ENCODE results near the gene PGGT1B. TPM values are rescaled to one million over a fixed set of nuclear protein-coding genes. Genes with fewer than 3 reads are reported as not detected.
A peak's percentile ranks its signal among the peaks of the same experiment; 100 is the strongest.

PGGT1B gene
- total and polyA plus RNA-seq, 7 donors = 5.4 to 18.3 (median 11.4) TPM

DNA sequence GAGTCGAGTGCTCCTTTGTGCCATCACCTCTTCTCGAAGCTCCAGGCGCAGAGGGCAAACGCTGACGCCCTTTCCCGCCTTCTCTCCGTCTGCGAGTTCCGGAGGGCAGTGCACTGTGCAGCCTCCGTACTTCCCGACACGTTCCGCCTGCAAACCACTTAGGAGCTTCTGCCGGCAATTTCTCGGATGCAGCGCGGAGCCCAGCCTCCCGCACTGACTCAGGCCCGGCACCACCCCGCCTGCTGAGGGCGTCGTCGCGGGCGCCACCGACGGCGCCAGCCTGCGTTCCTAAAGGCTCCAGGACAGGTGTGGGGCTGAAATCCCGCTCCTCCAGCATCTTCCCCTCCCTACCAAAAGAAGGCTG lies 83.7 kb downstream of the PGGT1B start:
- peak overlapping the region in 1 of 4 donors; percentile 68 for H3K27ac ChIP-seq

DNA sequence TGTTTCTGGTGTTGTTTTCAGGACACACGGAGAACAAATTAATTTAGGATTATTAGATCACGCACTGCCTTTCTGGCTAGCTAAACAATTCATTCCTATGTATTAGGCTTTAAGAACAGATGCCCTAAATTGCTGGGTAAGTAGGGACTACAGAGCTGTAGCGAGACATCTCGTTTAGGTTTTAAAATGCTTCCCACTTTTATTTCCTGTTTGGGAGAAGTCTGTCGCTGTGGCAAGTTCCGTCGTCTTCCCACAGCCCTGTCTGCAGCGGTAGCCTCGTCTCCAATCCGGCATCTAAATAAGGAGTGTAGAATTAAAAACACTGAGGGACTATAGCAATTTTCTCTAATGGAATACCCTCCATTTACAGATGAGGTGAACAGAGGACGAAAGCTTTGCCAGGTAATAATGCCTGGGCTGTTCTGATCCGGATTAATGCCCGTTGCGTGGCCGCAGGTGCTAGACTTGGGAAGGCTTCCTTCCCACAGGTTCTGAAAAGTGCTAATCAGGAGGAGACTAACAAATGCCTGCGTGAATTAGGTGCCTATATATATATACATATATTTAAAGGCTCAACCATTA lies 91.7 kb downstream of the PGGT1B start:
- Histone ChIP-seq H3K36me3 (no peaks in the 10 kb centered on the region), H3K4me3 (peak overlapping the region; percentile 57 to 76 (median 70)), H3K9me3 (no peaks in the 10 kb centered on the region), H3K27me3 (peaks cover 13 to 65% (median 22%) of the 10 kb centered on the region in 3 donors), H3K27ac (no peak overlapping the region), H3K4me1 (peaks cover 0 to 27% (median 21%) of the 10 kb centered on the region in 4 donors)
- intact Hi-C loops (cut with DNase I) = loop anchor here (10.0 kb wide), 1 partner anchor 94 kb away; the partner anchor contains the start of gene PGGT1B
- no peak for DNase-seq
- WGBS, 2 donors = 3 to 13% methylated on average over 16 of the region's 16 CpGs
- TF ChIP-seq POLR2A (IDR thresholded peaks at IDR 0.05) = no peak
- no peak for TF ChIP-seq POLR2AphosphoS5 (IDR thresholded peaks at IDR 0.05)
- no peak for TF ChIP-seq EP300 (IDR thresholded peaks at IDR 0.05)
- TF ChIP-seq, protein P1, sequence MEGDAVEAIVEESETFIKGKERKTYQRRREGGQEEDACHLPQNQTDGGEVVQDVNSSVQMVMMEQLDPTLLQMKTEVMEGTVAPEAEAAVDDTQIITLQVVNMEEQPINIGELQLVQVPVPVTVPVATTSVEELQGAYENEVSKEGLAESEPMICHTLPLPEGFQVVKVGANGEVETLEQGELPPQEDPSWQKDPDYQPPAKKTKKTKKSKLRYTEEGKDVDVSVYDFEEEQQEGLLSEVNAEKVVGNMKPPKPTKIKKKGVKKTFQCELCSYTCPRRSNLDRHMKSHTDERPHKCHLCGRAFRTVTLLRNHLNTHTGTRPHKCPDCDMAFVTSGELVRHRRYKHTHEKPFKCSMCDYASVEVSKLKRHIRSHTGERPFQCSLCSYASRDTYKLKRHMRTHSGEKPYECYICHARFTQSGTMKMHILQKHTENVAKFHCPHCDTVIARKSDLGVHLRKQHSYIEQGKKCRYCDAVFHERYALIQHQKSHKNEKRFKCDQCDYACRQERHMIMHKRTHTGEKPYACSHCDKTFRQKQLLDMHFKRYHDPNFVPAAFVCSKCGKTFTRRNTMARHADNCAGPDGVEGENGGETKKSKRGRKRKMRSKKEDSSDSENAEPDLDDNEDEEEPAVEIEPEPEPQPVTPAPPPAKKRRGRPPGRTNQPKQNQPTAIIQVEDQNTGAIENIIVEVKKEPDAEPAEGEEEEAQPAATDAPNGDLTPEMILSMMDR (IDR thresholded peaks at IDR 0.05) = no peak

More for the DNA sequence above, 83.7 kb downstream of the PGGT1B start:
- TF ChIP-seq, protein P1 (IDR thresholded peaks at IDR 0.05) = no peak
- no peak for TF ChIP-seq POLR2A (IDR thresholded peaks at IDR 0.05)
- no peak for TF ChIP-seq EP300 (IDR thresholded peaks at IDR 0.05)
- no peak for TF ChIP-seq POLR2AphosphoS5 (IDR thresholded peaks at IDR 0.05)
- intact Hi-C loops (cut with DNase I) = loop anchor here (10.0 kb wide), 1 partner anchor 86 kb away; the partner anchor contains the start of gene PGGT1B
- Histone ChIP-seq H3K9me3 (no peaks in the 10 kb centered on the region), H3K36me3 (no peaks in the 10 kb centered on the region), H3K27me3 (peaks cover 34 to 64% (median 42%) of the 10 kb centered on the region in 3 donors), H3K4me3 (peak overlapping the region in 2 of 4 donors; percentile 41), H3K4me1 (peaks cover 0 to 18% (median 16%) of the 10 kb centered on the region in 4 donors)
- no peak for DNase-seq
- WGBS, 2 donors = 7 to 23% methylated on average over 30 of the region's 30 CpGs

DNA sequence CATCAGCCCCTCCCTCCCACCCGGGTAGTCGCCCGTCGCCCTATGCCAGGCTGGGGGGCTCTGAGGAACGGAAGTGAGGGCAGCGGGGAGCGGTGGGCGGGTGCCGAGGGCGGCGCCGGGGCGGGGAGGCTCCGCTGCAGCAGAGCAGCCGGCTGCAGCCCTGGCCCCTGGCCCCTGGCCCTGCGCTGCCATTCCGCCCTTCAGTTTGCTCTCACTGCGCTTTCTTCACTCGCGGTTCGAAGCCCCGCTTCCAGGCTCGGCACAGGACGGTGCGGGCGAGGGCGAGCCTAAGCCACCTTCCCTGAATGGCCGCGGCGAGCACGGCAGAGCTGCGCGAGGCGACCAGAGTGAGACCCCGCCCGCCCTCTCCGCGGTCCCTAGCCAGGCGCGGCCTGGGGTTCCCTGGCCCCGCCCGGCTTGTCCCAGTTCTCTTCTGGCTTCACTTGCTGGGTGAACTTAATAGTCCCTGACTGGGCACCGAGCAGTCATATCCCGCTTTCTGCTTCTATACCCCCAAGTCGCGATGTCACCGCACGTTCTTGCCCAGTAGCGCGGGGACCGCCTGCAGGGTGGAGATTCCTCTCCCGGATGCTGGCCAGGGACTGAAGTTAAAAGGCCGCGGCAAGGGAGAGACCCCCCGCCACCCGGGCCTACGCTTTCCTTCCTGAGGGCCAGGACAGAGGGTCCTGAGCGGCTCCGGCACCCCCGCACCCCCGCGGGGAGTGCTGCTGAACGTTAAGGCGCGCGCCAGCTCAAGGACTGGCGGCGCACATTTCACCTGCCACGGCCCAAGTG lies 92.3 kb downstream of the PGGT1B start:
- DNase-seq = no peak
- Histone ChIP-seq H3K9me3 (no peaks in the 10 kb centered on the region), H3K27ac (peak overlapping the region in 2 of 4 donors; percentile 12 to 63), H3K27me3 (peaks cover 13 to 72% (median 28%) of the 10 kb centered on the region in 3 donors), H3K4me3 (peak overlapping the region; percentile 57 to 76 (median 70)), H3K36me3 (no peaks in the 10 kb centered on the region), H3K4me1 (peaks cover 0 to 27% (median 21%) of the 10 kb centered on the region in 4 donors)
- TF ChIP-seq POLR2AphosphoS5 (IDR thresholded peaks at IDR 0.05) = no peak
- TF ChIP-seq POLR2A (IDR thresholded peaks at IDR 0.05) = no peak
- TF ChIP-seq EP300 (IDR thresholded peaks at IDR 0.05) = no peak
- TF ChIP-seq, protein P1 (IDR thresholded peaks at IDR 0.05) = no peak
- 0 to 1% methylated on average over 69 of the region's 69 CpGs for WGBS, 2 donors
- intact Hi-C loops (cut with DNase I) = loop anchor here (10.0 kb wide), 1 partner anchor 94 kb away; the partner anchor contains the start of gene PGGT1B

DNA sequence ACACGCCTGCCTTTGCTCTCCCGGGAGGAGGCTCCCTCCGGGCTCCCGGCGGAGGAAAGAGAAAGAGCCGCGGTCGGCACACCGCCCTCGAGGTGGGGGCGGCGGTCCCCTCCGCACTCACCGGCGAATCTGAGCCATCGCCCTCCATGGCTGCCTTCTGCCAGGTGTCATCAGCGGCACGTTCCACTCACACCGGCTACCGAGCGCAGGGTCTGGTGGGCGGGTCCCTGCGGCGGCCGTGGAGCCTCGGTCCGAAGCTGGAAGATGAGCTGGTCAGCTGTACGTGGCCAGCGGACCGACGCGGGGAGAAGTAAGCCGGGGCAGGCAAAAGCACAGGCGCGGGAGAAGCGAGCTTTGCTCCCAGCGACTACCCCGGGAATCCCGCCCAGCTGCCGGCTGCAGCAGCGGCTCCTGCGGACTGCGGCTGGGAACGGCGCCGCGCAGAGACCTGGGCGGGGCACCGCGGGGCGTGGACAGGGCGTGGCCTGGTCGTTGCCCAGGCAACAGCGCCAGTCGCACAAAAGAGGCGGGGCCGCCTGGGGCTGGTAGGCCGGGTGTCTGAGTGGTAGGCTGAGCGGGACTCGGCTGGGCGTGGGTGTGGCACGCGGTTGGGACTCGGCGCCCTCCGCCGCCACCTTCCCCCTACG lies 93.1 kb downstream of the PGGT1B start, which contains the start of gene TRIM36:
TSS of gene TRIM36 (minus strand) at position 422 of the 647 bp plus-strand sequence. CDS start at position 148, 274 bp downstream.
- DNase-seq = peak; percentile 91
- Histone ChIP-seq H3K36me3 (no peaks in the 10 kb centered on the region), H3K9me3 (no peaks in the 10 kb centered on the region), H3K4me1 (peaks cover 0 to 27% (median 21%) of the 10 kb centered on the region in 4 donors), H3K4me3 (peak within 1 kb of the TSS; percentile 57 to 76 (median 70)), H3K27me3 (peaks cover 13 to 80% (median 35%) of the 10 kb centered on the region in 3 donors), H3K27ac (peak within 1 kb of the TSS in 3 of 4 donors; percentile 45 to 63 (median 48))
- intact Hi-C loops (cut with DNase I) = loop anchor here (10.0 kb wide), 1 partner anchor 95 kb away; the partner anchor contains the start of gene PGGT1B
- TF ChIP-seq, protein P1 (IDR thresholded peaks at IDR 0.05) = no peak
- TF ChIP-seq POLR2A (IDR thresholded peaks at IDR 0.05) = peak in 1 of 2 donors; percentile 74
- TF ChIP-seq POLR2AphosphoS5 (IDR thresholded peaks at IDR 0.05) = peak; percentile 31 to 73 (median 57)
- TF ChIP-seq EP300 (IDR thresholded peaks at IDR 0.05) = no peak
- 0% methylated on average over 68 of the region's 68 CpGs for WGBS, 2 donors

Measured in sigmoid colon (tissue), 7 donors.